Measurements from ENCODE around the gene ELK1. TPM values are rescaled to one million over a fixed set of nuclear protein-coding genes. Genes with fewer than 3 reads are reported as not detected.
A peak's percentile ranks its signal among the peaks of the same experiment; 100 is the strongest.

The ELK1 gene
- total and polyA plus RNA-seq, 2 of the 8 experiments (the other 6 are each of a cell fraction or from before 2014, with no cell fraction given): 31.9 to 42.2 TPM

DNA sequence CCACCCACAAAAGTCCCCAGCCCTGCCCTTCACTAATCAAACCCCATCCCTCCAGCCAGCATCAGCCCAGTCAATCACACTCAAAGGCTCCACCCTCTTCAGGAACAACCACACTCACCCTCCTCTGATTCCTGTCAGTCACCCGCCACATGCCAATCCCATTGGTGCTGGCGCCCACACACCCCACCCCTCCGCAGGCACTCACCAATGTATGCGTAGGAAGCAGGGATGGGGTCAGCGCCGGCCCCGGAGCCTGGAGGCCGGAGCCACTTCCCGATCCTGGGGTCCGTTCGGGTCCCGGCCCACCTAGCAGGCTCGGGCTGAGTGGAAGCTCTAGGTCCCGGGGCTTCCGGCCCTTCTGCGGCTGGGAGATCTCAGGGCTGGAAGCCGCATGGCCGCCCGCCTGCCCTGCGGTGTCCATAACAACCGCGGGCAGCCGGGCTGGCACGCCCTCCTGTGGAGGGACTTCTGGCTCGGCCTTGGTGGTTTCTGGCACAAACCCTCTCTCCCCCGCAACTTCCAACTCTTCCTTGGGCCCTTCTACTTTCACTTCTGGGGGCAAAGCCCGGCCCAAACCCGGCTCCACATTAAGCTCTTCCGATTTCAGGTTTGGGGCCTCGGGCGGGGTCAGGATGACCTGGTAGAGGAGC is 12.7 kb downstream of the ELK1 start (continued):
- TF ChIP-seq, protein P1, sequence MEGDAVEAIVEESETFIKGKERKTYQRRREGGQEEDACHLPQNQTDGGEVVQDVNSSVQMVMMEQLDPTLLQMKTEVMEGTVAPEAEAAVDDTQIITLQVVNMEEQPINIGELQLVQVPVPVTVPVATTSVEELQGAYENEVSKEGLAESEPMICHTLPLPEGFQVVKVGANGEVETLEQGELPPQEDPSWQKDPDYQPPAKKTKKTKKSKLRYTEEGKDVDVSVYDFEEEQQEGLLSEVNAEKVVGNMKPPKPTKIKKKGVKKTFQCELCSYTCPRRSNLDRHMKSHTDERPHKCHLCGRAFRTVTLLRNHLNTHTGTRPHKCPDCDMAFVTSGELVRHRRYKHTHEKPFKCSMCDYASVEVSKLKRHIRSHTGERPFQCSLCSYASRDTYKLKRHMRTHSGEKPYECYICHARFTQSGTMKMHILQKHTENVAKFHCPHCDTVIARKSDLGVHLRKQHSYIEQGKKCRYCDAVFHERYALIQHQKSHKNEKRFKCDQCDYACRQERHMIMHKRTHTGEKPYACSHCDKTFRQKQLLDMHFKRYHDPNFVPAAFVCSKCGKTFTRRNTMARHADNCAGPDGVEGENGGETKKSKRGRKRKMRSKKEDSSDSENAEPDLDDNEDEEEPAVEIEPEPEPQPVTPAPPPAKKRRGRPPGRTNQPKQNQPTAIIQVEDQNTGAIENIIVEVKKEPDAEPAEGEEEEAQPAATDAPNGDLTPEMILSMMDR (IDR thresholded peaks at IDR 0.05; ENCODE audit: control extremely low read depth in 1 of 3, insufficient read depth in 1 of 3, low read depth in 1 of 3, low read length in 3 of 3): peak in 2 of 3 experiments; percentile 7 to 15; a peak in 2 of 4 replicates
- no peak for TF ChIP-seq CEBPB (IDR thresholded peaks at IDR 0.05; ENCODE audit: low read depth, low read length)
- no peak for TF ChIP-seq CBX5 (IDR thresholded peaks at IDR 0.05; ENCODE audit: low read depth, low read length)
- peak; percentile 67; the same call in 1 of the 2 replicates for TF ChIP-seq SP1 (IDR thresholded peaks at IDR 0.05; ENCODE audit: low read depth, low read length)
- no peak for TF ChIP-seq RFX5 (IDR thresholded peaks at IDR 0.05; ENCODE audit: borderline replicate concordance, low read depth, low read length)
- no peak for TF ChIP-seq BRCA1 (IDR thresholded peaks at IDR 0.05; ENCODE audit: low read depth, low read length)
- TF ChIP-seq, protein P2, sequence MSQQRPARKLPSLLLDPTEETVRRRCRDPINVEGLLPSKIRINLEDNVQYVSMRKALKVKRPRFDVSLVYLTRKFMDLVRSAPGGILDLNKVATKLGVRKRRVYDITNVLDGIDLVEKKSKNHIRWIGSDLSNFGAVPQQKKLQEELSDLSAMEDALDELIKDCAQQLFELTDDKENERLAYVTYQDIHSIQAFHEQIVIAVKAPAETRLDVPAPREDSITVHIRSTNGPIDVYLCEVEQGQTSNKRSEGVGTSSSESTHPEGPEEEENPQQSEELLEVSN (IDR thresholded peaks at IDR 0.05): no peak
- no peak for TF ChIP-seq SIX5 (IDR thresholded peaks at IDR 0.05; ENCODE audit: low read depth, low read length)
- no peak for TF ChIP-seq CREB1 (IDR thresholded peaks at IDR 0.05)
- no peak for TF ChIP-seq HDAC2 (IDR thresholded peaks at IDR 0.05; ENCODE audit: borderline replicate concordance in 1 of 2, low read depth in 2 of 2, low read length in 2 of 2)
- no peak for TF ChIP-seq SAP30 (IDR thresholded peaks at IDR 0.05; ENCODE audit: insufficient read depth, insufficient replicate concordance, low read length)
- TF ChIP-seq, protein P3, sequence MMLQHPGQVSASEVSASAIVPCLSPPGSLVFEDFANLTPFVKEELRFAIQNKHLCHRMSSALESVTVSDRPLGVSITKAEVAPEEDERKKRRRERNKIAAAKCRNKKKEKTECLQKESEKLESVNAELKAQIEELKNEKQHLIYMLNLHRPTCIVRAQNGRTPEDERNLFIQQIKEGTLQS (IDR thresholded peaks at IDR 0.05; ENCODE audit: insufficient read depth, low read depth, low read length): no peak
- no peak for TF ChIP-seq POU5F1 (IDR thresholded peaks at IDR 0.05; ENCODE audit: low read depth, low read length)
- TF ChIP-seq, protein P4, sequence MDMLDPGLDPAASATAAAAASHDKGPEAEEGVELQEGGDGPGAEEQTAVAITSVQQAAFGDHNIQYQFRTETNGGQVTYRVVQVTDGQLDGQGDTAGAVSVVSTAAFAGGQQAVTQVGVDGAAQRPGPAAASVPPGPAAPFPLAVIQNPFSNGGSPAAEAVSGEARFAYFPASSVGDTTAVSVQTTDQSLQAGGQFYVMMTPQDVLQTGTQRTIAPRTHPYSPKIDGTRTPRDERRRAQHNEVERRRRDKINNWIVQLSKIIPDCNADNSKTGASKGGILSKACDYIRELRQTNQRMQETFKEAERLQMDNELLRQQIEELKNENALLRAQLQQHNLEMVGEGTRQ (IDR thresholded peaks at IDR 0.05; ENCODE audit: low read length): no peak
- no peak for TF ChIP-seq YY1 (IDR thresholded peaks at IDR 0.05; ENCODE audit: low read depth, low read length)
- no peak for TF ChIP-seq CHD1 (IDR thresholded peaks at IDR 0.05; ENCODE audit: low read depth, low read length)

Data from H1 (cell line).